Right lung (tissue), 5 donors: ENCODE data around the gene APOE. TPM values are rescaled to one million over a fixed set of nuclear protein-coding genes. Genes with fewer than 3 reads are reported as not detected.

Experiments
- DNase-seq, 2 donors: peaks; one replicate each; pipeline ENCODE4 v3.0.0-alpha.2; 2013
- polyA plus RNA-seq, 5 donors: library from polyadenylated mRNA; unstranded; fragments of 120-200 nt; gene quantifications; one replicate each; pipeline versions ENCODE4 v1.2.1 to v1.2.3, GENCODE V29; 2013; ENCODE audit warnings: inconsistent platforms in 1 of 5, low replicate concordance in 1 of 5; ENCODE audit not compliant: insufficient read length in 5 of 5, insufficient read depth in 1 of 5

APOE gene
- polyA plus RNA-seq, 5 donors, result 19.3 to 55.8 (median 26.2) TPM

DNA sequence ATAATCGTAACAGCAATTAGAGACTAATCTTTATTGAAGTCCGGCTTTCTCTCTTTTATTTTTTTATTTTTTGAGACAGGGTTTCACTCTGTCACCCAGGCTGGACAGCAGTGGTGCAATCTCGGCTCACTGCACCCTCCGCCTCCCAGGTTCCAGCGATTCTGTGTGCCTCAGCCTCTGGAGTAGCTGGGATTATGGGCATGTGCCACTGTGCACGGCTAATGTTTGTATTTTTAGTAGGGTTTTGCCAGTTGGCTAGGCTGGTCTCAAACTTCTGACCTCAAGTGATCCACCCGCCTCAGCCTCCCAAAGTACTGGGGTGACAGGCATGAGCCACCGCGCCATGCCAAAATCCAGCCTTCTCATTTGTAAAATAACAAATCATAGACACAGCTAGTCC lies 44.0 kb downstream of the APOE start:
- DNase-seq, result no peak

GRCh38 chr19:44951179-44952159 lies 45.9 kb downstream of the APOE start:
- DNase-seq, result peak; percentile 63 to 75

DNA sequence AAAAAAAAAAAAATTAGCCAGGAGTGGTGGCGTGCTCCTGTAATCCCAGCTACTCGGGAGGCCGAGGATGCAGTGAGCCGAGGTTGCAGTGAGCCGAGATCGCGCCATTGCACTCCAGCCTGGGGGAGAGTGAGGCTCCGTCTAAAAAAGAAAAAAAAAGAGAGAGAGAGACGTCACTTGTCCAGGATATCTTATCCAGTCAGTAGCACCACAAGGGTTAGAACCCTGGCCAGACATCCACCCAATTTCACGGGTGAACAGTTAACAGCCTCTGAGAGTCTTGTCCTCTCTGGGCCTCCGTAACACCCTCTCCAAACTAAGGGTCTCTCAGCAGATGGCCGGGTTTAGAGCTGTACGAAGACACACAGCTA lies 48.7 kb downstream of the APOE start:
- DNase-seq, result no peak

GRCh38 chr19:44954649-44955504 lies 49.3 kb downstream of the APOE start, which contains the start of gene CLPTM1:
TSS of gene CLPTM1 (plus strand) at chr19:44955380. CDS start at chr19:44955396, 16 bp downstream.
- peak; percentile 97 to 98 for DNase-seq

GRCh38 chr19:44955505-44956439 lies 50.2 kb downstream of the APOE start:
- DNase-seq, result no peak

DNA sequence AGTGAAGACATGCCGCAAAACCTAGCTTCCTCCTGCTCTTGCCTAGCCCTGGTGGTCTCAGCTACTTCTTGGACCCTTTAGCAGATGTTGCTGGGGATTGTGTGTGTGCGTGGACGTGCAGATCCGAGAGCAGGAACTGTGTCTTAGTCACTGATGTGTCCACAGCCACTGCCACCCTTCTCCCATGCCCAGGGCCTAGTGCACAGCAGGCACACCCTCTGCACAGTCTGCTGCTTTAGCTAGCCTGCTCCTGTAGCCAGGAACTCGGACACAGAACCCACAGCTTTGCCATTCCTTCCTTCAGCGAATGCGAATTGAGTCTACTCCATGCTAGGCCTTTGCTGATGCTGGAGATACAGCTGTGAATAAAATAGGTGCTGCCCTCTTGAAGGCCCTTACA lies 51.9 kb downstream of the APOE start:
- DNase-seq, result no peak

DNA sequence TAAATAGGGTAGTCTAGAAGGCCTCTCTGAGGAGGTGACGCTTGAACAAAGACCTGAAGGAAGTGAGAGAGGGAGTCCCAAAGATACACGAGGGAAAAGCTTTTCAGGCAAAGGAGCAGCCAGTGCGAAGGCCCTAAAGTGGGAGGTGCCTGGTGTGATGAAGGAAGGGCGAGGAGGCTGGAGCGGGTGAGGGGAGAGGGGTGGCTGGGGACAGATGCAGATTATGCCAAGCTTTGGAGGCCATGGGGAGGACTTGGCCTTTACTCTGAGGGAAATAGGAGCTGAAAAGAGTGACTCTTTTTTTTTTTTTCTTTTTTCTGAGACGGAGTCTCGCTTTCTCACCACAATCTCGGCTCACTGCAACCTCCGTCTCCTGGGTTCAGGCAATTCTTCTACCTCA lies 52.5 kb downstream of the APOE start:
- DNase-seq, result no peak

Other genes starting within 250 kb of the APOE start
- 10 to 100 TPM; 10.7 to 23.9 (median 15.8) TPM for gene CEACAM19, start 234.3 kb upstream of the APOE start, polyA plus RNA-seq
- gene CEACAM16, start 206.6 kb upstream of the APOE start, polyA plus RNA-seq, result not detected
- 10 to 100 TPM in 4 of 5 donors, 1 to 10 TPM in 1; 7.8 to 17.7 (median 13.4) TPM for gene BCL3, start 157.1 kb upstream of the APOE start, polyA plus RNA-seq
- 1 to 10 TPM; 2.6 to 4.6 (median 4.3) TPM for gene CBLC, start 127.9 kb upstream of the APOE start, polyA plus RNA-seq
- 100 to 1,000 TPM in 4 of 5 donors, 10 to 100 TPM in 1; 95.9 to 268 (median 141) TPM for gene BCAM, start 96.7 kb upstream of the APOE start, polyA plus RNA-seq
- 10 to 100 TPM; 65.3 to 86.5 (median 74.5) TPM for gene NECTIN2, start 59.5 kb upstream of the APOE start, polyA plus RNA-seq
- 10 to 100 TPM; 29.9 to 51.4 (median 32.4) TPM for gene TOMM40, start 14.5 kb upstream of the APOE start, polyA plus RNA-seq
- gene APOC1, start 8.8 kb downstream of the APOE start, polyA plus RNA-seq, result 10 to 100 TPM in 4 of 5 donors, 1 to 10 TPM in 1; 7.0 to 16.3 (median 13.2) TPM
- under 1 TPM in 1 of 5 donors, not detected in 4; 0.30 TPM for gene APOC4, start 36.4 kb downstream of the APOE start, polyA plus RNA-seq
- 1 to 10 TPM in 1 of 5 donors, under 1 TPM in 2, not detected in 2; 0.21 to 7.5 (median 0.25) TPM for gene APOC2, start 40.3 kb downstream of the APOE start, polyA plus RNA-seq
- 10 to 100 TPM; 55.4 to 78.7 (median 67.1) TPM for gene CLPTM1, start 49.6 kb downstream of the APOE start, polyA plus RNA-seq
- gene RELB, start 95.7 kb downstream of the APOE start, polyA plus RNA-seq, result 1 to 10 TPM; 3.4 to 6.9 (median 4.7) TPM
- gene CLASRP, start 133.2 kb downstream of the APOE start, polyA plus RNA-seq, result 10 to 100 TPM; 62.9 to 92.4 (median 82.9) TPM
- gene ZNF296, start 170.7 kb downstream of the APOE start, polyA plus RNA-seq, result 1 to 10 TPM in 2 of 5 donors, under 1 TPM in 3; 0.39 to 2.0 (median 0.93) TPM
- 10 to 100 TPM; 17.0 to 24.9 (median 21.5) TPM for gene GEMIN7, start 173.5 kb downstream of the APOE start, polyA plus RNA-seq
- gene PPP1R37, start 187.4 kb downstream of the APOE start, polyA plus RNA-seq, result 10 to 100 TPM; 15.1 to 31.4 (median 21.0) TPM